GM12875 (cell line): ENCODE measurements around the gene MCCD1.

Experiments used
- H3K4me3 ChIP-seq: one replicate; pipeline ENCODE4 v1.5.1; 2011; ENCODE audit warnings: low read depth, low read length, control low read depth
- TF ChIP-seq, protein P1 (sequence below): IDR thresholded peaks from 2 replicates; pipeline ENCODE4 v1.5.1; 2011; ENCODE audit warnings: low read depth, mild to moderate bottlenecking, control low read depth, inconsistent platforms, low read length, moderate library complexity, borderline replicate concordance; ENCODE audit not compliant: insufficient read depth

Gene MCCD1

DNA sequence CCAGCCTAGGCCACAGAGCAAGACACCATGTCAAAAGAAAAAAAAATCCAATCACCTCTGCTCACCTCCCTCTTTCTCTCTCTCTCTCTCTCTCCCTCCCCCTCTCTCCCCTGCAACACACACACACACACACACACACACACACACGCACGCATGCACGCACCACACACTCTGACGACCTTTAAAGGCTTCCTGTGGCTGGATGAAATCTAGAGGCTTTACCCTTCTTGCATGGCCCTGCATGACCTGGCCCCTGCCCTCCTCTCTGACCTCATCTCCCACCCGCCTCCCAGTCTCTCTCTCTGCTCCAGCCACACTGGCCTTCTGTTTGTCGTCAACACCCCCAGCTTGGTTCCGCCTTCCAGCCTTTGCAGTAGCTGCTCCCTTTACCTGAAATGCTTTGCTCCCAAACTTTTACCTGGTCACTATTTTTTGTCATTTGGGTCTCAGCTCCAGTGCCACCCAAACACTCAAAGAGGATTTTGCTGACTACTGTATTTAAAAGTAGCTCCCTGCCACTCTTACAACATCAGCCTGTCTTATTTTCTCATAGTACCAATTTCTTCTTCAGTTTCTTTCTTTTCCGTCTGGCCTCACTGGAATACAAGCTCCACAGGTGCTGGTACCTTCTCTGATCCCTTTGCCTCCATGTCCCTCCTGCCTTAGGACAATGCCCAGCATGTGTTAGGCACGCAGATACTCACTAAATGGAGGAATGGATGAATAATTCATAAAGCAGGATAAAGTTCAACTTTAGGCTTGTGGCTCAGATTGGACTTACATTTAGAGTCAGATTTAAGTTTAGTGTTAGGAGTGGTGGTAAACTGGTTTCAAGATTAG, 39.0 kb downstream of the MCCD1 start:
- TF ChIP-seq, protein P1, sequence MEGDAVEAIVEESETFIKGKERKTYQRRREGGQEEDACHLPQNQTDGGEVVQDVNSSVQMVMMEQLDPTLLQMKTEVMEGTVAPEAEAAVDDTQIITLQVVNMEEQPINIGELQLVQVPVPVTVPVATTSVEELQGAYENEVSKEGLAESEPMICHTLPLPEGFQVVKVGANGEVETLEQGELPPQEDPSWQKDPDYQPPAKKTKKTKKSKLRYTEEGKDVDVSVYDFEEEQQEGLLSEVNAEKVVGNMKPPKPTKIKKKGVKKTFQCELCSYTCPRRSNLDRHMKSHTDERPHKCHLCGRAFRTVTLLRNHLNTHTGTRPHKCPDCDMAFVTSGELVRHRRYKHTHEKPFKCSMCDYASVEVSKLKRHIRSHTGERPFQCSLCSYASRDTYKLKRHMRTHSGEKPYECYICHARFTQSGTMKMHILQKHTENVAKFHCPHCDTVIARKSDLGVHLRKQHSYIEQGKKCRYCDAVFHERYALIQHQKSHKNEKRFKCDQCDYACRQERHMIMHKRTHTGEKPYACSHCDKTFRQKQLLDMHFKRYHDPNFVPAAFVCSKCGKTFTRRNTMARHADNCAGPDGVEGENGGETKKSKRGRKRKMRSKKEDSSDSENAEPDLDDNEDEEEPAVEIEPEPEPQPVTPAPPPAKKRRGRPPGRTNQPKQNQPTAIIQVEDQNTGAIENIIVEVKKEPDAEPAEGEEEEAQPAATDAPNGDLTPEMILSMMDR: no peak
- H3K4me3 ChIP-seq: no peak overlapping the region

DNA sequence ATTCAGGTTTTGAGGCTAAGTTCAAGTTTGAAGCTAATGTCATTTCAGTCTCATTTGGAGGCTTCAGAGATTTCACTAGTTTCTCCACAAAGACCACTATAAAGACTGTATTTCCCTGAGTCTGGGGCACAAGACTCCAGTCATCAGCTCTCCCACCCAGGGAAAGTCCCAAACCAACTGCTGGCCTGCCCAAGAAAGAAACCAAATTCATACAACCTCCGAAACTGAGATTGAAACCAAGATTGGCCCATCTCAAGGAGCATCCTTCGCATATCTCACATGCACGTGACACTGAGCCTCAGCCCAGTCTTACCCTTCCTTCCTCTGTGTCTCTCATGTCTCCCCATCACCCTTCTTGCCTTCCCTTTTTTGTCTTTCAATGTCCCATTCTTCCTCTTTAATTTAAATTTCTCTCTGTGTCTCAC, 39.8 kb downstream of the MCCD1 start:
- H3K4me3 ChIP-seq: no peak overlapping the region

DNA sequence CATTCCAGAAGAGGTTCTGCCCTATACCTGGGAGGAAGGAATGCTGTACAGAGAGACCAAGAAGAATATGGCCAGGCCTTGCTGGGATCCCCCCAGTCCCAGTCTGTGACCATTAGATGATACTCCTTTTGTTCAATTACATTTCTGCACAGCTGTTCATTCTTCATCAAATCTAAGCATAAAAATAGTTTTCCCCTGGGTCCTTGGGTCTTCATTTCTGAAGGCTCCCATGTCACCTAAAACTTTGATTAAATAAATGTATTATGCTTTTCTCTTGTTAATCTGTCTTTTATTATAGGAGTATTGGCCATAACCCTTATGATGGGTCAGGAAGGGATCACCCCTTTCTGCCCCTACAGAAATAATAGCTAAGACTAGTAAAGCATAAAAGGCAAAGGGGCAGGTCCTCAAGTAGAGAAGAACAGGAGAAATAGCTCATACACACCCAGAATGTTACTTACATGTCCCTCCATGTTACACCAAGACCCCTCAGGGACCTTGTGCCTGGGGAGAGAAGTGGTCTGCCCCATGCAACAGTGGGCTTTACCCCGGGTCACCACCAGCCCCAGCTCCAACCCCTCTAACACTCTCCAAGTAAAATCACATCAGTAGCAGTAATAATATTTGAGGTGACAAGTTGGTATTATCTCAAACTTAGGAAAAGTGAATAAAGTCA, 41.2 kb downstream of the MCCD1 start:
- H3K4me3 ChIP-seq: no peak overlapping the region

More for the DNA sequence above, 39.8 kb downstream of the MCCD1 start:
- TF ChIP-seq, protein P1: no peak

DNA sequence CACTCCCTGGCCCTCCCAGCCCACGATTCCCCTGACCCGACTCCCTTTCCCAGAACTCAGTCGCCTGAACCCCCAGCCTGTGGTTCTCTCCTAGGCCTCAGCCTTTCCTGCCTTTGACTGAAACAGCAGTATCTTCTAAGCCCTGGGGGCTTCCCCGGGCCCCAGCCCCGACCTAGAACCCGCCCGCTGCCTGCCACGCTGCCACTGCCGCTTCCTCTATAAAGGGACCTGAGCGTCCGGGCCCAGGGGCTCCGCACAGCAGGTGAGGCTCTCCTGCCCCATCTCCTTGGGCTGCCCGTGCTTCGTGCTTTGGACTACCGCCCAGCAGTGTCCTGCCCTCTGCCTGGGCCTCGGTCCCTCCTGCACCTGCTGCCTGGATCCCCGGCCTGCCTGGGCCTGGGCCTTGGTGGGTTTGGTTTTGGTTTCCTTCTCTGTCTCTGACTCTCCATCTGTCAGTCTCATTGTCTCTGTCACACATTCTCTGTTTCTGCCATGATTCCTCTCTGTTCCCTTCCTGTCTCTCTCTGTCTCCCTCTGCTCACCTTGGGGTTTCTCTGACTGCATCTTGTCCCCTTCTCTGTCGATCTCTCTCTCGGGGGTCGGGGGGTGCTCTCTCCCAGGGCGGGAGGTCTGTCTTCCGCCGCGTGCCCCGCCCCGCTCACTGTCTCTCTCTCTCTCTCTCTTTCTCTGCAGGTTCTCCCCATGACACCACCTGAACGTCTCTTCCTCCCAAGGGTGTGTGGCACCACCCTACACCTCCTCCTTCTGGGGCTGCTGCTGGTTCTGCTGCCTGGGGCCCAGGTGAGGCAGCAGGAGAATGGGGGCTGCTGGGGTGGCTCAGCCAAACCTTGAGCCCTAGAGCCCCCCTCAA, 43.5 kb downstream of the MCCD1 start, which contains the start of gene LTA:
Gene LTA, plus strand, starts transcription at position 249 of the 871 bp plus-strand sequence. Its CDS starts 454 bp downstream, at position 703.
- TF ChIP-seq, protein P1: no peak
- H3K4me3 ChIP-seq: peak within 1 kb of the TSS; percentile 65

More for the DNA sequence above, 41.2 kb downstream of the MCCD1 start:
- TF ChIP-seq, protein P1: no peak

DNA sequence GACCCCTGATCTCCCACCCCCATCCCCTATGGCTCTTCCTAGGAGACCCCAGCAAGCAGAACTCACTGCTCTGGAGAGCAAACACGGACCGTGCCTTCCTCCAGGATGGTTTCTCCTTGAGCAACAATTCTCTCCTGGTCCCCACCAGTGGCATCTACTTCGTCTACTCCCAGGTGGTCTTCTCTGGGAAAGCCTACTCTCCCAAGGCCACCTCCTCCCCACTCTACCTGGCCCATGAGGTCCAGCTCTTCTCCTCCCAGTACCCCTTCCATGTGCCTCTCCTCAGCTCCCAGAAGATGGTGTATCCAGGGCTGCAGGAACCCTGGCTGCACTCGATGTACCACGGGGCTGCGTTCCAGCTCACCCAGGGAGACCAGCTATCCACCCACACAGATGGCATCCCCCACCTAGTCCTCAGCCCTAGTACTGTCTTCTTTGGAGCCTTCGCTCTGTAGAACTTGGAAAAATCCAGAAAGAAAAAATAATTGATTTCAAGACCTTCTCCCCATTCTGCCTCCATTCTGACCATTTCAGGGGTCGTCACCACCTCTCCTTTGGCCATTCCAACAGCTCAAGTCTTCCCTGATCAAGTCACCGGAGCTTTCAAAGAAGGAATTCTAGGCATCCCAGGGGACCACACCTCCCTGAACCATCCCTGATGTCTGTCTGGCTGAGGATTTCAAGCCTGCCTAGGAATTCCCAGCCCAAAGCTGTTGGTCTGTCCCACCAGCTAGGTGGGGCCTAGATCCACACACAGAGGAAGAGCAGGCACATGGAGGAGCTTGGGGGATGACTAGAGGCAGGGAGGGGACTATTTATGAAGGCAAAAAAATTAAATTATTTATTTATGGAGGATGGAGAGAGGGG, 44.7 kb downstream of the MCCD1 start:
- TF ChIP-seq, protein P1: no peak
- H3K4me3 ChIP-seq: peak overlapping the region; percentile 65
